HG03066 (cell line): ENCODE measurements around the gene ATP1B1.

Experiments used
- ATAC-seq: cut with Tn5 transposase; IDR thresholded peaks from one replicate; pipeline ENCODE4 v1.9.1; 2021; ENCODE audit warnings: low read depth; ENCODE audit not compliant: unreplicated experiment

ATP1B1 gene

GRCh38 chr1:169106095-169106920, at the start of gene ATP1B1:
ATP1B1 (plus strand) TSS chr1:169106690; CDS start chr1:169106830, 140 bp downstream.
- peak; percentile 75 for ATAC-seq

GRCh38 chr1:169059421-169059820, 47.1 kb upstream of the ATP1B1 start:
- no peak for ATAC-seq

DNA sequence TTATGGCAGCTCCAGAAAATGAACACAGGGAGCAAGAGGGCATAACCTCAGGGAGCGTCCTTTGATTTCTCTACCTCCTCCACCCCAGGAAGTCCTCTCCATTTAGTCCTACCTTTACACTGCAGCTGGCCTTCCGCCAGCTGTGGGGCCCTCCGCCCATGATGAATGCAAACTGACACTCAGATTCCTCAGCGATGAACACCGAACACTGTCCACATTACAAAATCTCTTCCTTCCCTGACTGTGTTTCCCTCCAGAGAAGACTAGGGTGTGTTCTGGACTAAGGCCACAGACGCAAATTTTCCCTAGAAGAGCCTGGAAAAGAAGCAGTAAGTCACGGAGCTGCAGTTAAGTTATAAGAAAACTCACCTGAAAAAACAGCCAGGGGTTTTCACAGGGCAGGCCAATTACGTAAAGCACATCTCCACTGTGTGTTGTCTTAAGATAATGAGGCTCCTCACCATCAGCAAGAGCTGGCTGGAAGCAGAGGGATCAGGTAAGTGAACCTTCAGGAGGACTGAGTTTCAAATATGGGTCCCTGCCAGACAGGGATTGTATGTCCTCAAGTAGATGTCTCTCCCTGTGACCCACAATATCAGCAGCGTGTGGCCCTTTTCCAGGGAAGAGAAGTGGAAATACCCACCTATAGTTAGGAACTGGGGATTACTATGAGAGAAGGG, 46.3 kb upstream of the ATP1B1 start:
- no peak for ATAC-seq

DNA sequence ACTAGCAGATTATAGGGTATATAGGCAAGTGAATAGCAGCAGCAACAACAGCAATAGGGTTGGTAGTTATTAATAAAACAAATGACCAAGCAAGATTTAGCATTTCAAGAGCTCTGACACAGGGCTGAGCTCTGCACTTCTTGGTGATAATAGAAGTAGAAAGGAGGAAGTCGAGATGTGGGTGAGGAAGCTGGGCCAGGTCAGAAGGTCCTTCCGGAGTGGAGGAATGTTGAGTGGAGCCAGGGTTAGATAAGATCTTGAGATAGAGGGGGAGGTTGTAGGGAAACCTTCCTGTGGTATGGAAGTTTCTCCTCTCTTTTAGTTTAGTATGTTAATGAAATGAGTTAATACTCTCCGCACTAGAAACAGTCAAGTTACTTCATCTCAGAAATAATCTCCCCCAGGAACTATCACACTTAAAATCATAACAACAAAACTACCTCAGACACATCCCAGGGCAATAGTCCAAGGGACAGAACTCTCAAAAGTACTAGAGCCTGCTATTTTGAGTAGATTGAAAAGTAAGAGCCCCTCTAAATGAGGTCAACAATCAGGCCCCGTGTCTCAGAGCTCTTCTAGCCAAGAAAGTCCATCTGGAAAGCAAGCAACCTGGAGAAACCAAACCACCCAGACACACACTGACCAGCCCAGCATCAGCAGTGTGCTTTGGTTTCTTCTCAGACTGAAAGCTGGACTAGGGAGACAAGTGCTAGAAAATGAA, 45.4 kb upstream of the ATP1B1 start:
- ATAC-seq: no peak

DNA sequence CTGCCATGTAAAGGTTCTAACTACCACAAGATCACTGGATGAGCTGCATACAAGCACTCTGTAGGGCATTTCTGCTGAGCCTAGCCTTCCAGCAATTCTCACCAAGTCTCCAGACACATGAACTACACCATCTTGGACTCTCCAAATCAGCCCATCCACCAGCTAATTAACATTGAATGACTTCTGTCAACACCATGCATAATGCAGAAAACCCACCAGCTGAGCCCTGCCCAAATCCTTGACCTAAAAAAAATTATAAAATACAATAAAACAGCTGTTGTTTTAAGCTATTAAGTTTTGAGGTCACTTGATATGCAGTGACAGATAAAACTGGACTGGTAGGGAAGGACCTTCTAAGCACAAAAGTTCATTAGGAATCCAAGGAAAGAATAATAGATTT, 44.3 kb upstream of the ATP1B1 start:
- ATAC-seq: no peak

DNA sequence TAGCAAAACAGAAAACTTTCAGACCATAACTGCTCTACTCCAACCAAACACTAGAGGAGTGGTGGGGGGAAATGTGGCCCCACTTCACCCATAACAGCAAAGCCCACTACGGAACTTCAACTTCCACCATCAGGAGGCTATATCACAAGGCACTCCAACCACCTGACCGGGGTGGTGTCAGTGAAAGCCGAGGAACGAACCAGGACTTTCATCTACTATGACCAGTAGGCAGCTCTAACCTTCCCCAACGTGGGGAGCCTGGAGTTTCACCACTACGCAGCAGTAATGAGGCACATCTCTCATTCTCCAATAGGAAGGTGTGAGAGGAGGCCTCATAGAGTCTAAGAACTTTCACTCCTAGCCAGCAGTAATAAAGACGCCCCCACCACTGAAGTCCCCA, 42.4 kb upstream of the ATP1B1 start:
- no peak for ATAC-seq

DNA sequence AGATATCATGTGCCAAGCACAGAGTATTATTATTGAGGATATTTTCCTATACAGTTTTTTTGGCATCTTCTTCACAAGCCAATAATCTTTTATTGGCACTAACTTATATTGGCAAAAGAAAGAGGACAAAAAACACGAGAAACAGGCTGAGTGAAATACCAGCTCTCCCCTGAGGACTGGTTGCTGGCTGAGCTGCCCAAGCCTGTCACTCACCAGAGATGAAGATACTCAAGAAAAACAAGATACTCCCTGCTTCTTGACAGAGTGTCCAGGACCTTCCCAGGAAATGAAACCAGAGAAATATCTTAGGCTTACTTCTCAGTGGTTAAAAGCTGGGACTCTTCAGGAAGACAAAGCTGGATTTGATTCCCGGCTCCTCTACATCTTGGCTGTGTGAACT, 35.9 kb upstream of the ATP1B1 start:
- no peak for ATAC-seq

- ATAC-seq: no peak
These were observed 35.5 kb upstream of the ATP1B1 start for GRCh38 chr1:169070958-169071357.

GRCh38 chr1:169072945-169073725, 33.4 kb upstream of the ATP1B1 start:
- no peak for ATAC-seq

- ATAC-seq: no peak
These were observed 28.2 kb upstream of the ATP1B1 start for GRCh38 chr1:169078163-169078883.

GRCh38 chr1:169081503-169082123, 24.9 kb upstream of the ATP1B1 start:
- no peak for ATAC-seq

- no peak for ATAC-seq
These were observed 20.6 kb upstream of the ATP1B1 start for GRCh38 chr1:169085911-169086310.

- ATAC-seq: no peak
These were observed 19.7 kb upstream of the ATP1B1 start for GRCh38 chr1:169086603-169087455.

DNA sequence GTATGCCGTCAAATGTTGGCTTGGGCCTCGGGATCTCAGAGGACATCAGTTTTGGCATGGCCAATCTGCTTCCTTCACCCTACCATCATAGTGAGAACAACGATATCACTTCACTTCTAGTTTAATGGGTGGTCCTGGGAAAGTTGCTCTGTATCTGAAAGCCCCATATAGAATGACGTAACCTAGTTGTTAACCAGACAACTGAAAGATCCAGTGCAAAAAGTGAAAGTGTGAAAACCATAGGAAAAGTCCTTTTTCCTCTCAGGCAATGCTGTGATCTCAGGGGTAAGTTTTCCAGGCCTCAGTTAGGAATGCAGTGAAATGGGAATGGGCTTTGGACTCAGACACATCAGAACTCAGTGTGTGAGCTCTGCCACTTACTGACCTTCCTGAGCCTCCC, 18.6 kb upstream of the ATP1B1 start:
- ATAC-seq: no peak

DNA sequence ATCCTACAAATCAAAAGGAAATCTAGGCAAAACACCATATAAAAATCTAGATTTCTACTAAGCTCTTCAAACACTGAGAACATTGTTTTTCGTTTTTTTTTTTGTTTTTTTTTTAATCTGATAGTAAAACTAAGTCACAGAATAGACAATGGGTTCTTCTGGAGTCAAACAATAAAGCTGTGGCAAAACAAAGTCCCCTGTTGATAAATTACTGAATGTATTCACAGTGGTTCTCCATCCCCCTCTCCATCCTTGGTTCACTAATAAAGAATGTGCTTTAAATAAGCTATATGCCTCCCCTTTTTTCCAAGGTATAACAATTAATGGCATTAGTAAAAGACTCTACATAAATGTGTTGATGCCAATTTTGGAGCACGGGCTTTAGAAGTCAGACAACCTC, 16.7 kb upstream of the ATP1B1 start:
- no peak for ATAC-seq

DNA sequence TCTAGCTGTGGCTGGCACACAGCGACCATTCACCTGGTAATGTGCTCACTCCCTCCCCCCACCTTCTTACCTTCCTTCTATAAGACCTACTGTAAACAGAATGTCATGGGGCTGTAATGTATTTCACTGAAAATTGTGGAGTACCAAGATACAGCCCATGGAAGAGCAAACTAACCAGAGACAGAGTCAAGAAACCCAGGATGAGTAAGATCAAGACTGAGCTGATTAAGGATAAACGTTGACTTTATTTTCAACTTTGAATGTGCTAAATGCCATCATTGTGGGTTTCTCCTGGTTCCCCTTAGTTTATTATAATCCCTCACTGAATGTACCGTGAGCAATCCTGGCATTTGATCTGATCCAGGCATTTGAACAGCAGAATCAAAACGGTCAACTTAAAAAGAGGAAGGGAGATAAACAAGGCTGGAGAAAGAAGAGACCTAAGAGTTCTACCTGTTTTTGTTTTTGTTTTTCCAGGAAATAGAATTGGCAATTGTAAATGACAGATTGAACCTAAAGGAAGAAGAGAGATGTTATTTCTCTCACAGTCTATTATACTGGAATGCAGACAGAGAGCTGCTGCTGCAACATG, 16.1 kb upstream of the ATP1B1 start:
- no peak for ATAC-seq

DNA sequence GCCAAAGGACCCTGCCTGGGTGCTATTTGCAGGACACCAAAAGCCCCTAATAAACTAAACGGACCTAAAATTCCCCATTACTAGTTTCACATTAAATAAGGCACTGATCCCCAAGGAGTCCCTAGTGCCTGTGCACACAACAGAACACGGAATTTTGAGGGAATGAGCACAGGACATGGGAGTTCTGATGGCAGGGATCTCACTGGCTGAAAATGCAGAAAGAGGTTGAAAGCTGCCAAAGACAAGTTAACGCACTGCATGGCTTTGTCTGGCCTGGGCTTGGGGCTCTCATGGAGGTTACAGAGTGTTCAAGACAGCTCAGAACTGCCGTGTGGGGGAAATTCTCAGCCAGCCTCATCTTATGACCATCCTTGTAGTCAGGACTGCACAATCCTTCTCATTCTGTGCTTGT, 15.6 kb upstream of the ATP1B1 start:
- peak; percentile 31 for ATAC-seq

- ATAC-seq: peak; percentile 79
These were observed 15.0 kb upstream of the ATP1B1 start for GRCh38 chr1:169091480-169091941.
